Keratinocyte (primary cell): ENCODE results near the gene DBNDD1.

Experiments
- EZH2 ChIP-seq: IDR thresholded peaks from one replicate; pipeline ENCODE4 v1.6.1; 2012; ENCODE audit warnings: inconsistent platforms, mild to moderate bottlenecking, low read length, moderate library complexity
- TF ChIP-seq, protein P1 (sequence below), 3 experiments: IDR thresholded peaks in 1 of 3; conservative IDR thresholded peaks in 1 of 3; optimal IDR thresholded peaks in 1 of 3; 2 replicates in 2 of 3; 3 replicates in 1 of 3; pipeline versions ENCODE3 to v1.5.1; 2011; ENCODE audit warnings: low read length in 3 of 3, mild to moderate bottlenecking in 3 of 3, moderate library complexity in 2 of 3, control low read depth in 1 of 3, inconsistent platforms in 1 of 3; ENCODE audit not compliant: insufficient read depth in 2 of 3; ENCODE audit errors: extremely low read depth in 1 of 3

DNA sequence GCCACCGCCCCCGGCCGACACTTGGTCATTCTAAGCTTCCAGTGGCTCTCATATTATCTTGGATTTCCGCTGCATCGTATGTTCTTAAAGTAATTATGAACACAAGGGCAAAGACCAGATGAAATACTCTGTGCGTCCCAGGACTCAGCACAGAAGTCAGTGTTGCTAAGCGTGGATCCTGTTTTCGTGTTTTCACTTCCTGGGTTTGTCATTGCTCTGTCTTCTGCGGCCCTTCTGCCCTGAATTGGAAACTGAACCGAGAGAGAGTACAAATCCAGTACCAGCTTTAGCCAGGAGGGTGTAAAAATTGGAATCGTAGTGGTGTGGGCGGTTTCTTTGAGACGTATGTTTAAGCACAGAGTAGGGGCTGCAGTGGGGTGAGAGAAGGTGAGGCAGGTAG, 32.7 kb downstream of the DBNDD1 start:
- TF ChIP-seq, protein P1, sequence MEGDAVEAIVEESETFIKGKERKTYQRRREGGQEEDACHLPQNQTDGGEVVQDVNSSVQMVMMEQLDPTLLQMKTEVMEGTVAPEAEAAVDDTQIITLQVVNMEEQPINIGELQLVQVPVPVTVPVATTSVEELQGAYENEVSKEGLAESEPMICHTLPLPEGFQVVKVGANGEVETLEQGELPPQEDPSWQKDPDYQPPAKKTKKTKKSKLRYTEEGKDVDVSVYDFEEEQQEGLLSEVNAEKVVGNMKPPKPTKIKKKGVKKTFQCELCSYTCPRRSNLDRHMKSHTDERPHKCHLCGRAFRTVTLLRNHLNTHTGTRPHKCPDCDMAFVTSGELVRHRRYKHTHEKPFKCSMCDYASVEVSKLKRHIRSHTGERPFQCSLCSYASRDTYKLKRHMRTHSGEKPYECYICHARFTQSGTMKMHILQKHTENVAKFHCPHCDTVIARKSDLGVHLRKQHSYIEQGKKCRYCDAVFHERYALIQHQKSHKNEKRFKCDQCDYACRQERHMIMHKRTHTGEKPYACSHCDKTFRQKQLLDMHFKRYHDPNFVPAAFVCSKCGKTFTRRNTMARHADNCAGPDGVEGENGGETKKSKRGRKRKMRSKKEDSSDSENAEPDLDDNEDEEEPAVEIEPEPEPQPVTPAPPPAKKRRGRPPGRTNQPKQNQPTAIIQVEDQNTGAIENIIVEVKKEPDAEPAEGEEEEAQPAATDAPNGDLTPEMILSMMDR (optimal IDR thresholded peaks at IDR 0.05 in 1 of 3, IDR thresholded peaks at IDR 0.05 in 1 of 3, conservative IDR thresholded peaks at IDR 0.05 in 1 of 3; ENCODE audit: extremely low read depth in 1 of 3, insufficient read depth in 2 of 3, low read length in 3 of 3), result no peak
- TF ChIP-seq EZH2, result no peak
